Measurements from ENCODE around the gene SIT1. TPM values are rescaled to one million over a fixed set of nuclear protein-coding genes. Genes with fewer than 3 reads are reported as not detected.

SIT1 gene
- total and polyA plus RNA-seq, 2 donors (not counting 3 experiments of a cell fraction or from before 2014, with no cell fraction given): not detected

GRCh38 chr9:35599763-35600604 is 50.7 kb downstream of the SIT1 start:
- ChIA-PET CTCF (interaction anchor here (0.6 to 2.9 kb wide), 7 partner anchors 11 to 121 kb away, joined by 3 to 21 read pairs (median 3); no protein-coding TSS in a partner anchor), POLR2A (no interaction called here)
- DNase-seq (ENCODE audit: low read depth, low spot score): no peak
- Histone ChIP-seq H3K36me3 (ENCODE audit: control insufficient read depth in 2 of 2, extremely low read depth in 1 of 2, insufficient read depth in 2 of 2, low read length in 2 of 2) (no peaks in the 10 kb centered on the region), H3K4me3 (replicated peaks in 1 of 3; ENCODE audit: insufficient read depth in 1 of 3, low read depth in 1 of 3, low read length in 3 of 3) (no peak overlapping the region), H3K27me3 (ENCODE audit: control insufficient read depth in 2 of 2, insufficient read depth in 2 of 2, low read length in 2 of 2) (peaks cover 0 to 2% of the 10 kb centered on the region in 2 experiments), H2AFZ (ENCODE audit: low read depth, low read length) (no peak overlapping the region), H3K9me1 (replicated peaks; ENCODE audit: control insufficient read depth, extremely low read depth, insufficient read depth, low read length) (no peaks in the 10 kb centered on the region), H3K4me2 (ENCODE audit: insufficient read depth, low read length) (no peak overlapping the region), H4K20me1 (replicated peaks; ENCODE audit: control insufficient read depth, extremely low read depth, insufficient read depth, low read length) (no peaks in the 10 kb centered on the region), H3K27ac (ENCODE audit: insufficient read depth, low read depth, low read length) (no peak overlapping the region), H3K9ac (replicated peaks; ENCODE audit: extremely low read depth, insufficient read depth, low read length) (no peak overlapping the region), H3K4me1 (ENCODE audit: control insufficient read depth, extremely low read depth, insufficient read depth, low read length) (peaks cover 11% of the 10 kb centered on the region), H3K79me2 (ENCODE audit: control insufficient read depth, insufficient read depth, low read length) (no peaks in the 10 kb centered on the region), H3K9me3 (replicated peaks; ENCODE audit: control insufficient read depth, insufficient read depth, low read length) (no peaks in the 10 kb centered on the region)
- no TSS peak for BruUV-seq (replicated peaks)
- intact Hi-C loops (cut with micrococcal nuclease) (loop anchor here (5.0 kb wide), 2 partner anchors 118 to 488 kb away; no protein-coding TSS in a partner anchor), dilution Hi-C loops (cut with MboI; ENCODE audit: extremely low pct_ligation_motif_present, low sequenced_read_pairs) (no loop called here)
- TF ChIP-seq POLR2AphosphoS5 (IDR thresholded peaks at IDR 0.05; ENCODE audit: insufficient read depth, low read depth, low read length) (no peak), EZH2 (IDR thresholded peaks at IDR 0.05; ENCODE audit: borderline replicate concordance, low read depth, low read length, severe bottlenecking) (no peak), MYC (IDR thresholded peaks at IDR 0.05; ENCODE audit: low read depth, low read length) (no peak), GATA2 (IDR thresholded peaks at IDR 0.05; ENCODE audit: insufficient read depth, insufficient read length, low read depth, low read length) (no peak), MAX (IDR thresholded peaks at IDR 0.05; ENCODE audit: insufficient read depth, insufficient read length) (no peak), FOS (IDR thresholded peaks at IDR 0.05; ENCODE audit: borderline replicate concordance, insufficient read depth, low read length) (no peak), POLR2A (IDR thresholded peaks at IDR 0.05; ENCODE audit: low read depth, low read length) (no peak), JUN (IDR thresholded peaks at IDR 0.05; ENCODE audit: borderline replicate concordance, insufficient read depth, insufficient read length, low read depth) (no peak), CTCF (IDR thresholded peaks at IDR 0.05; ENCODE audit: extremely low read depth in 1 of 2, insufficient read depth in 1 of 2, low read depth in 1 of 2, low read length in 2 of 2) (no peak)
- no peak for FAIRE-seq

Small RNA genes lying within 50 kb of the gene (microRNA-seq; reads per million reads assigned to microRNA genes)
- not detected for gene MIR4667 (ENCODE audit: borderline number of aligned reads, borderline replicate concordance)

Small RNA genes lying within 50 kb of the gene (small RNA-seq; reads per million reads assigned to genes)
- not detected for gene MIR4667 (ENCODE audit: insufficient read depth, insufficient read length, low read depth, low replicate concordance)
- not detected for gene RMRP (ENCODE audit: insufficient read depth, insufficient read length, low read depth, low replicate concordance)
- gene RN7SL22P (ENCODE audit: insufficient read depth, insufficient read length, low read depth, low replicate concordance): not detected

Other genes starting within 250 kb of the SIT1 start
- 46.2 and 52.1 TPM in 2 replicates for gene RUSC2, start 160.8 kb downstream of the SIT1 start, total RNA-seq
- gene RUSC2, start 160.8 kb downstream of the SIT1 start, polyA plus RNA-seq: 26.1 and 29.9 TPM in 2 replicates
- gene TESK1, start 45.7 kb downstream of the SIT1 start, total RNA-seq: 22.5 and 25.3 TPM in 2 replicates
- gene TESK1, start 45.7 kb downstream of the SIT1 start, polyA plus RNA-seq: 26.4 and 28.3 TPM in 2 replicates
- not detected in 2 replicates for gene CD72, start 32.5 kb downstream of the SIT1 start, total RNA-seq
- 0.39 TPM in 1 of 2 replicates, not detected in the other for gene CD72, start 32.5 kb downstream of the SIT1 start, polyA plus RNA-seq
- 19,118 and 22,385 TPM in 2 replicates for gene RMRP, start 7.1 kb upstream of the SIT1 start, total RNA-seq
- gene RMRP, start 7.1 kb upstream of the SIT1 start, polyA plus RNA-seq: 359 TPM in 1 of 2 replicates, not detected in the other
- gene CCDC107, start 7.4 kb upstream of the SIT1 start, total RNA-seq: 13.2 and 15.2 TPM in 2 replicates
- gene CCDC107, start 7.4 kb upstream of the SIT1 start, polyA plus RNA-seq: 16.0 and 18.8 TPM in 2 replicates
- 4.6 and 6.5 TPM in 2 replicates for gene ARHGEF39, start 14.3 kb upstream of the SIT1 start, total RNA-seq
- 4.0 and 4.7 TPM in 2 replicates for gene ARHGEF39, start 14.3 kb upstream of the SIT1 start, polyA plus RNA-seq
- 0.42 TPM in 1 of 2 replicates, not detected in the other for gene CA9, start 23.0 kb upstream of the SIT1 start, total RNA-seq
- 0.18 and 0.21 TPM in 2 replicates for gene CA9, start 23.0 kb upstream of the SIT1 start, polyA plus RNA-seq
- 257 and 279 TPM in 2 replicates for gene TPM2, start 39.0 kb upstream of the SIT1 start, total RNA-seq
- gene TPM2, start 39.0 kb upstream of the SIT1 start, polyA plus RNA-seq: 103 and 144 TPM in 2 replicates
- gene TLN1, start 81.3 kb upstream of the SIT1 start, total RNA-seq: 424 and 450 TPM in 2 replicates
- 120 and 137 TPM in 2 replicates for gene TLN1, start 81.3 kb upstream of the SIT1 start, polyA plus RNA-seq
- gene CREB3, start 81.7 kb upstream of the SIT1 start, total RNA-seq: 36.4 and 39.8 TPM in 2 replicates
- 45.9 and 52.1 TPM in 2 replicates for gene CREB3, start 81.7 kb upstream of the SIT1 start, polyA plus RNA-seq
- 158 and 196 TPM in 2 replicates for gene GBA2, start 98.3 kb upstream of the SIT1 start, total RNA-seq
- 99.9 and 110 TPM in 2 replicates for gene GBA2, start 98.3 kb upstream of the SIT1 start, polyA plus RNA-seq
- gene RGP1, start 98.4 kb upstream of the SIT1 start, total RNA-seq: 23.3 and 29.0 TPM in 2 replicates
- gene RGP1, start 98.4 kb upstream of the SIT1 start, polyA plus RNA-seq: 12.7 and 15.0 TPM in 2 replicates
- gene MSMP, start 103.3 kb upstream of the SIT1 start, total RNA-seq: 18.8 and 25.6 TPM in 2 replicates
- 23.5 and 29.0 TPM in 2 replicates for gene MSMP, start 103.3 kb upstream of the SIT1 start, polyA plus RNA-seq
- gene NPR2, start 140.7 kb upstream of the SIT1 start, total RNA-seq: 25.6 and 28.7 TPM in 2 replicates
- gene NPR2, start 140.7 kb upstream of the SIT1 start, polyA plus RNA-seq: 14.4 and 16.4 TPM in 2 replicates
- gene SPAG8, start 161.3 kb upstream of the SIT1 start, total RNA-seq: 0.69 TPM in 1 of 2 replicates, not detected in the other
- gene SPAG8, start 161.3 kb upstream of the SIT1 start, polyA plus RNA-seq: 0.21 TPM in 2 replicates
- 27.2 and 37.4 TPM in 2 replicates for gene HINT2, start 164.1 kb upstream of the SIT1 start, total RNA-seq
- 41.6 and 42.1 TPM in 2 replicates for gene HINT2, start 164.1 kb upstream of the SIT1 start, polyA plus RNA-seq
- gene FAM221B, start 177.8 kb upstream of the SIT1 start, total RNA-seq: not detected in 2 replicates
- not detected in 2 replicates for gene FAM221B, start 177.8 kb upstream of the SIT1 start, polyA plus RNA-seq
- 2.5 and 2.9 TPM in 2 replicates for gene TMEM8B, start 178.3 kb upstream of the SIT1 start, total RNA-seq
- 3.6 and 3.8 TPM in 2 replicates for gene TMEM8B, start 178.3 kb upstream of the SIT1 start, polyA plus RNA-seq
- gene OR13J1, start 219.5 kb upstream of the SIT1 start, total RNA-seq: not detected in 2 replicates
- gene OR13J1, start 219.5 kb upstream of the SIT1 start, polyA plus RNA-seq: not detected in 2 replicates

Measured in endothelial cell of umbilical vein (primary cell).